Spleen (tissue), 11 donors: ENCODE data around the gene AQP12A. TPM values are rescaled to one million over a fixed set of nuclear protein-coding genes. Genes with fewer than 3 reads are reported as not detected.

Source experiments
- DNase-seq: peaks from one replicate; pipeline ENCODE4 v3.0.0-alpha.2; 2020
- H3K27ac ChIP-seq, 8 donors: fragments of 200-600 bp; sonication (generic) in 7 of 8; 1 replicate in 4 of 8; 2 replicates in 4 of 8; pipeline versions ENCODE4 v1.5.0 to v1.8.0; 2016 to 2021; ENCODE audit warnings: inconsistent platforms in 4 of 8, mild to moderate bottlenecking in 4 of 8, moderate library complexity in 1 of 8
- H3K27me3 ChIP-seq, 7 donors: fragments of 200-600 bp; sonication (generic) in 6 of 7; replicated peaks in 1 of 7; 1 replicate in 4 of 7; 2 replicates in 3 of 7; pipeline versions ENCODE4 v1.5.0 to v1.8.0; 2016 to 2021; ENCODE audit warnings: inconsistent platforms in 3 of 7, mild to moderate bottlenecking in 1 of 7
- H3K36me3 ChIP-seq, 6 donors: fragments of 200-600 bp; sonication (generic) in 5 of 6; 1 replicate in 4 of 6; 2 replicates in 2 of 6; pipeline versions ENCODE4 v1.5.0 to v1.8.0; 2016 to 2021; ENCODE audit warnings: inconsistent platforms in 2 of 6
- H3K4me1 ChIP-seq, 6 donors: fragments of 200-600 bp; sonication (generic) in 5 of 6; 1 replicate in 3 of 6; 2 replicates in 3 of 6; pipeline versions ENCODE4 v1.5.0 to v1.8.0; 2016 to 2021; ENCODE audit warnings: inconsistent platforms in 3 of 6
- H3K4me3 ChIP-seq, 8 donors: fragments of 200-600 bp; sonication (generic) in 7 of 8; 1 replicate in 4 of 8; 2 replicates in 4 of 8; pipeline versions ENCODE4 v1.5.0 to v1.8.0; 2016 to 2021; ENCODE audit warnings: inconsistent platforms in 4 of 8, mild to moderate bottlenecking in 4 of 8, moderate library complexity in 2 of 8
- H3K9me3 ChIP-seq, 8 donors: fragments of 200-600 bp; sonication (generic) in 7 of 8; 1 replicate in 4 of 8; 2 replicates in 4 of 8; pipeline versions ENCODE4 v1.5.0 to v1.8.0; 2016 to 2021; ENCODE audit warnings: inconsistent platforms in 4 of 8
- CTCF ChIP-seq, 11 experiments: fragments of 200-600 bp in 7 of 11; fragments of 450-650 bp in 4 of 11; sonication (generic) in 4 of 11; IDR thresholded peaks in 8 of 11; conservative IDR thresholded peaks in 3 of 11; 1 replicate in 7 of 11; 2 replicates in 4 of 11; pipeline versions ENCODE4 v1.4.0 to v1.8.0; 2016 to 2021; ENCODE audit warnings: antibody characterized with exemption in 11 of 11, inconsistent platforms in 4 of 11, mild to moderate bottlenecking in 1 of 11
- POLR2A ChIP-seq, 3 donors: fragments of 450-650 bp; IDR thresholded peaks; one replicate each; pipeline ENCODE4 v1.5.1; 2017; ENCODE audit warnings: antibody characterized with exemption in 3 of 3, mild to moderate bottlenecking in 1 of 3
- POLR2AphosphoS5 ChIP-seq, 3 donors: sonication (generic); formaldehyde crosslinking; IDR thresholded peaks; one replicate each; pipeline ENCODE4 v1.5.1; 2017; ENCODE audit warnings: antibody characterized with exemption in 3 of 3
- WGBS, 5 donors: extraction: QIAGEN DNeasy Blood & Tissue Kit in 3 of 5; methylation state at CpG; one replicate each; pipeline versions ENCODE4 v1.1.5 to v1.1.7; 2013 to 2018; 5-methylcytosine and 5-hydroxymethylcytosine counted together
- intact Hi-C: fragments of 100-400 bp; cut with DNase I; formaldehyde crosslinking; loops from one replicate; pipeline ENCODE4 v1.15.0; 2023; ENCODE audit warnings: low total_unique reads
- polyA plus RNA-seq, 3 donors: library from polyadenylated mRNA; stranded (reverse); fragments of 200-250 nt; gene quantifications; one replicate each; pipeline ENCODE4 v1.2.1, GENCODE V29; 2013
- total RNA-seq, 7 donors: library from RNA; depleted of rRNA in 3 of 7; stranded (reverse); fragments of >200 nt in 3 of 7; fragmentation: NEBNext Ultra II Directional in 4 of 7; extraction: Animal tissue kit (Norgen Biotek cat#: 25700) in 4 of 7; gene quantifications; one replicate each; pipeline versions ENCODE4 v1.1.0 to v1.2.1, GENCODE V29; 2016 to 2021
- donor health status: healthy with polysubstance abuse.
- donor health status: DM: no; HTN: no; CAD: no; lungs with moderate emphysema.
- donor health status: DM: no; HTN: no; CAD: no.
- donor health status: Bipolar disorder and iron deficiency.
- donor health status: healthy.
- donor health status: DM: no; HTN: no; CAD: no.
- donor health status: DM: yes; HTN: yes; CAD: no.

The AQP12A gene
- total and polyA plus RNA-seq, 10 donors, result 1.6 to 1.8 TPM; not detected in 8

- H3K27ac ChIP-seq, result no peak overlapping the region
Observed at GRCh38 chr2:240722376-240722775, 30.7 kb downstream of the AQP12A start.

GRCh38 chr2:240722796-240723735 lies 31.4 kb downstream of the AQP12A start:
- H3K9me3 ChIP-seq, result no peaks in the 10 kb centered on the region

More at GRCh38 chr2:240722376-240722775, 30.7 kb downstream of the AQP12A start:
- intact Hi-C loops, result no loop called here
- TF ChIP-seq CTCF (IDR thresholded peaks at IDR 0.05 in 8 of 11, conservative IDR thresholded peaks at IDR 0.05 in 3 of 11) (no peak), POLR2A (IDR thresholded peaks at IDR 0.05) (no peak)
- peaks cover 0 to 22% (median 0%) of the 10 kb centered on the region in 7 donors for H3K27me3 ChIP-seq
- H3K4me1 ChIP-seq, result no peaks in the 10 kb centered on the region
- no peak overlapping the region for H3K4me3 ChIP-seq
- DNase-seq, result no peak
- no peaks in the 10 kb centered on the region for H3K36me3 ChIP-seq
- 82 to 92% (median 87%) methylated on average over 3 to 16 of the region's 16 CpGs for WGBS, 5 donors
- no peaks in the 10 kb centered on the region for H3K9me3 ChIP-seq

GRCh38 chr2:240723851-240724250 lies 32.2 kb downstream of the AQP12A start:
- no peaks in the 10 kb centered on the region for H3K9me3 ChIP-seq
- 87 to 94% (median 93%) methylated on average over 9 of the region's 9 CpGs for WGBS, 5 donors

More at GRCh38 chr2:240722796-240723735, 31.4 kb downstream of the AQP12A start:
- no peaks in the 10 kb centered on the region for H3K36me3 ChIP-seq
- H3K4me3 ChIP-seq, result no peak overlapping the region
- TF ChIP-seq CTCF (IDR thresholded peaks at IDR 0.05 in 8 of 11, conservative IDR thresholded peaks at IDR 0.05 in 3 of 11) (no peak), POLR2A (IDR thresholded peaks at IDR 0.05) (no peak), POLR2AphosphoS5 (IDR thresholded peaks at IDR 0.05) (no peak)
- no peak overlapping the region for H3K27ac ChIP-seq
- no peak for DNase-seq
- H3K4me1 ChIP-seq, result no peaks in the 10 kb centered on the region
- H3K27me3 ChIP-seq, result peaks cover 0 to 22% (median 0%) of the 10 kb centered on the region in 7 donors
- WGBS, 5 donors, result 84 to 90% (median 88%) methylated on average over 23 to 32 of the region's 32 CpGs
- intact Hi-C loops, result no loop called here

More at GRCh38 chr2:240723851-240724250, 32.2 kb downstream of the AQP12A start:
- no peaks in the 10 kb centered on the region for H3K4me1 ChIP-seq
- no peaks in the 10 kb centered on the region for H3K36me3 ChIP-seq
- no peak overlapping the region for H3K27ac ChIP-seq
- H3K4me3 ChIP-seq, result no peak overlapping the region
- H3K27me3 ChIP-seq, result peaks cover 0 to 19% (median 0%) of the 10 kb centered on the region in 7 donors
- no peak for TF ChIP-seq POLR2A (IDR thresholded peaks at IDR 0.05)
- no peak for TF ChIP-seq POLR2AphosphoS5 (IDR thresholded peaks at IDR 0.05)
- TF ChIP-seq CTCF (IDR thresholded peaks at IDR 0.05 in 8 of 11, conservative IDR thresholded peaks at IDR 0.05 in 3 of 11), result no peak
- DNase-seq, result no peak
- intact Hi-C loops, result no loop called here
